Mesothelial cell of epicardium (in vitro differentiated cells): Measurements from ENCODE around the gene PLEKHG7. TPM values are rescaled to one million over a fixed set of nuclear protein-coding genes. Genes with fewer than 3 reads are reported as not detected.
"Not testable (repeated sequence)": the region's sequence is repeated elsewhere in the genome, so short reads cannot be mapped to it uniquely, and the experiment has no call there.

Experiments
- DNase-seq, 2 experiments: peaks; one replicate each; pipeline ENCODE4 v3.0.0; 2021; ENCODE audit warnings: low spot score in 2 of 2; ENCODE audit not compliant: unreplicated experiment in 2 of 2
- H3K27ac Mint-ChIP-seq: 2 replicates; pipeline ENCODE4 v1.8.0; 2021; ENCODE audit warnings: mixed read lengths
- H3K27me3 Mint-ChIP-seq: 2 replicates; pipeline ENCODE4 v1.8.0; 2021; ENCODE audit warnings: low read depth, mixed read lengths
- H3K36me3 Mint-ChIP-seq: 2 replicates; pipeline ENCODE4 v1.8.0; 2021; ENCODE audit warnings: mixed read lengths
- H3K4me1 Mint-ChIP-seq: 2 replicates; pipeline ENCODE4 v1.8.0; 2021; ENCODE audit warnings: mixed read lengths
- H3K4me3 Mint-ChIP-seq: 2 replicates; pipeline ENCODE4 v1.8.0; 2021; ENCODE audit warnings: mild to moderate bottlenecking, moderate library complexity, mixed read lengths
- H3K9me3 Mint-ChIP-seq: 2 replicates; pipeline ENCODE4 v1.8.0; 2021; ENCODE audit warnings: mixed read lengths
- CTCF ChIP-seq: fragments of 200-600 bp; sonication (generic); IDR thresholded peaks from one replicate; pipeline ENCODE4 v1.5.0; 2021; ENCODE audit warnings: antibody characterized with exemption; ENCODE audit not compliant: unreplicated experiment
- total RNA-seq: library from RNA; stranded (reverse); gene quantifications from 3 replicates; pipeline ENCODE4 v1.2.1, GENCODE V29; 2021

PLEKHG7 gene
- not detected in 3 replicates for total RNA-seq

GRCh38 chr12:92702754-92703679, at the start of gene PLEKHG7:
Gene PLEKHG7, plus strand, starts transcription at chr12:92702989. Its CDS starts 3,643 bp downstream, at chr12:92706632.
- no peaks in the 10 kb centered on the region for H3K4me1 Mint-ChIP-seq
- H3K27me3 Mint-ChIP-seq, result no peaks in the 10 kb centered on the region
- H3K27ac Mint-ChIP-seq, result no peak within 1 kb of the TSS
- no peak within 1 kb of the TSS for H3K4me3 Mint-ChIP-seq
- TF ChIP-seq CTCF, result no peak
- H3K36me3 Mint-ChIP-seq, result no peaks in the 10 kb centered on the region
- DNase-seq, result no peak
- peaks cover 5% of the 10 kb centered on the region for H3K9me3 Mint-ChIP-seq

GRCh38 chr12:92654256-92654655, 48.5 kb upstream of the PLEKHG7 start:
- H3K27ac Mint-ChIP-seq, H3K27me3 Mint-ChIP-seq, DNase-seq, H3K9me3 Mint-ChIP-seq, H3K4me3 Mint-ChIP-seq, H3K4me1 Mint-ChIP-seq, H3K36me3 Mint-ChIP-seq: not testable (repeated sequence)

GRCh38 chr12:92654929-92655328, 47.9 kb upstream of the PLEKHG7 start:
- TF ChIP-seq CTCF, result no peak

GRCh38 chr12:92656911-92657310, 45.9 kb upstream of the PLEKHG7 start:
- no peak for DNase-seq
- Mint-ChIP-seq H3K4me3 (no peak overlapping the region), H3K9me3 (no peaks in the 10 kb centered on the region), H3K4me1 (no peaks in the 10 kb centered on the region), H3K36me3 (peaks cover 2% of the 10 kb centered on the region), H3K27me3 (no peaks in the 10 kb centered on the region), H3K27ac (no peak overlapping the region)
- no peak for TF ChIP-seq CTCF

More at GRCh38 chr12:92654929-92655328, 47.9 kb upstream of the PLEKHG7 start:
- Mint-ChIP-seq H3K27ac (no peak overlapping the region), H3K4me3 (no peak overlapping the region), H3K9me3 (no peaks in the 10 kb centered on the region), H3K4me1 (peaks cover 2% of the 10 kb centered on the region), H3K36me3 (no peaks in the 10 kb centered on the region), H3K27me3 (no peaks in the 10 kb centered on the region)
- no peak for DNase-seq

- Mint-ChIP-seq H3K27ac (no peak overlapping the region), H3K4me1 (no peaks in the 10 kb centered on the region), H3K36me3 (peaks cover 2% of the 10 kb centered on the region), H3K27me3 (no peaks in the 10 kb centered on the region), H3K4me3 (no peak overlapping the region), H3K9me3 (no peaks in the 10 kb centered on the region)
- no peak for TF ChIP-seq CTCF
- DNase-seq, result no peak
Observed at GRCh38 chr12:92657770-92658169, 45.0 kb upstream of the PLEKHG7 start.

- H3K27ac Mint-ChIP-seq, result no peak overlapping the region
- TF ChIP-seq CTCF, result no peak
- H3K9me3 Mint-ChIP-seq, result no peaks in the 10 kb centered on the region
- no peaks in the 10 kb centered on the region for H3K4me1 Mint-ChIP-seq
- H3K27me3 Mint-ChIP-seq, result no peaks in the 10 kb centered on the region
- no peak overlapping the region for H3K4me3 Mint-ChIP-seq
- no peak for DNase-seq
- peaks cover 2% of the 10 kb centered on the region for H3K36me3 Mint-ChIP-seq
Observed at GRCh38 chr12:92658611-92659010, 44.2 kb upstream of the PLEKHG7 start.
